ENCODE measurements around the gene ATP6V1G2. TPM values are rescaled to one million over a fixed set of nuclear protein-coding genes. Genes with fewer than 3 reads are reported as not detected.

ATP6V1G2 gene
- polyA plus RNA-seq, 4 donors: 0.81 to 6.3 (median 1.9) TPM

DNA sequence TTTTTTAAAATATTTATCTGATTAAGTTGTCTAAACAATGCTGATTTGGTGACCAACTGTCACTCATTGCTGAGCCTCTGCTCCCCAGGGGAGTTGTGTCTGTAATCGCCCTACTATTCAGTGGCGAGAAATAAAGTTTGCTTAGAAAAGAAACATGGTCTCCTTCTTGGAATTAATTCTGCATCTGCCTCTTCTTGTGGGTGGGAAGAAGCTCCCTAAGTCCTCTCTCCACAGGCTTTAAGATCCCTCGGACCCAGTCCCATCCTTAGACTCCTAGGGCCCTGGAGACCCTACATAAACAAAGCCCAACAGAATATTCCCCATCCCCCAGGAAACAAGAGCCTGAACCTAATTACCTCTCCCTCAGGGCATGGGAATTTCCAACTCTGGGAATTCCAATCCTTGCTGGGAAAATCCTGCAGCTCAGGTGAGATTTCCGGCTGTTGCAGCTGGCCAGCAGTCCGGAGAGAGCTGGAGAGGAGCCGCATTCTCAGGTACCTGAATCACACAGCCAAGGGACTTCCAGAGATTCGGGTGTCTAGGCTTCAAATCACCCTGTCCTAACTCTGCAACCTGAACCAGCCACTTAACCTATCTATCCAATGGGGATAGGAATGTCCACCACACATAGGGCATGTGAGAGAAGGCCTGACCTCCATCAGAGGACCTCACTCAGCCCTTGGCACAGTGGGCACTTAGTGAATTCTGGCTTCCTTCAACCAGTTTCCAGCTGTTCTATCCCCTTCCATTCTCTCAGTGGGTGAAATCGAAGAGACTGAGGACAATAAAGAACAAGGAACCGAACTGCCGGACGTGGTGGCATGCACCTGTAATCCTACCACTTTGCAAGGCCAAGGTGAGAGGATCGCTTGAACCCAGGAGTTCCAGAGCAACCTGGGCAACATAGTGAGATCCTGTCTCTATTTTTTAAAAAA lies 32.0 kb upstream of the ATP6V1G2 start:
- DNase-seq (no peak), FAIRE-seq (no peak)
- Histone ChIP-seq H3K27ac (ENCODE audit: low read depth in 1 of 3, low read length in 2 of 3) (no peak overlapping the region), H3K36me3 (ENCODE audit: control insufficient read depth in 3 of 3, insufficient read depth in 2 of 3, low read depth in 1 of 3, low read length in 3 of 3) (no peaks in the 10 kb centered on the region), H3K4me3 (ENCODE audit: low read depth in 1 of 3, low read length in 3 of 3) (no peak overlapping the region), H3K27me3 (ENCODE audit: control insufficient read depth in 3 of 3, insufficient read depth in 3 of 3, low read length in 3 of 3) (peaks cover 0 to 29% (median 0%) of the 10 kb centered on the region in 3 donors), H3K9me3 (ENCODE audit: control insufficient read depth in 2 of 2, insufficient read depth in 1 of 2, low read depth in 1 of 2, low read length in 1 of 2) (peaks cover 0 to 4% of the 10 kb centered on the region in 2 donors), H3K4me1 (ENCODE audit: control insufficient read depth in 3 of 3, insufficient read depth in 2 of 3, low read depth in 1 of 3, low read length in 2 of 3) (peaks cover 0 to 9% (median 0%) of the 10 kb centered on the region in 3 donors)
- 74 to 78% (median 77%) methylated on average over 12 of the region's 12 CpGs for WGBS, 3 donors

DNA sequence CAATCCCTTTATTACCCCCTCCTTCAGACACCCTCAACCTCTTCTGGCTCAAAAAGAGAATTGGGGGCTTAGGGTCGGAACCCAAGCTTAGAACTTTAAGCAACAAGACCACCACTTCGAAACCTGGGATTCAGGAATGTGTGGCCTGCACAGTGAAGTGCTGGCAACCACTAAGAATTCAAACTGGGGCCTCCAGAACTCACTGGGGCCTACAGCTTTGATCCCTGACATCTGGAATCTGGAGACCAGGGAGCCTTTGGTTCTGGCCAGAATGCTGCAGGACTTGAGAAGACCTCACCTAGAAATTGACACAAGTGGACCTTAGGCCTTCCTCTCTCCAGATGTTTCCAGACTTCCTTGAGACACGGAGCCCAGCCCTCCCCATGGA lies 31.2 kb upstream of the ATP6V1G2 start:
- Histone ChIP-seq H3K27ac (ENCODE audit: low read depth in 1 of 3, low read length in 2 of 3) (no peak overlapping the region), H3K4me1 (ENCODE audit: control insufficient read depth in 3 of 3, insufficient read depth in 2 of 3, low read depth in 1 of 3, low read length in 2 of 3) (peaks cover 0 to 9% (median 0%) of the 10 kb centered on the region in 3 donors), H3K27me3 (ENCODE audit: control insufficient read depth in 3 of 3, insufficient read depth in 3 of 3, low read length in 3 of 3) (peaks cover 0 to 29% (median 0%) of the 10 kb centered on the region in 3 donors), H3K4me3 (ENCODE audit: low read depth in 1 of 3, low read length in 3 of 3) (no peak overlapping the region), H3K36me3 (ENCODE audit: control insufficient read depth in 3 of 3, insufficient read depth in 2 of 3, low read depth in 1 of 3, low read length in 3 of 3) (no peaks in the 10 kb centered on the region), H3K9me3 (ENCODE audit: control insufficient read depth in 2 of 2, insufficient read depth in 1 of 2, low read depth in 1 of 2, low read length in 1 of 2) (peaks cover 0 to 4% of the 10 kb centered on the region in 2 donors)
- DNase-seq: no peak
- WGBS, 3 donors: 81 to 82% (median 82%) methylated on average over 3 of the region's 3 CpGs
- no peak for FAIRE-seq

DNA sequence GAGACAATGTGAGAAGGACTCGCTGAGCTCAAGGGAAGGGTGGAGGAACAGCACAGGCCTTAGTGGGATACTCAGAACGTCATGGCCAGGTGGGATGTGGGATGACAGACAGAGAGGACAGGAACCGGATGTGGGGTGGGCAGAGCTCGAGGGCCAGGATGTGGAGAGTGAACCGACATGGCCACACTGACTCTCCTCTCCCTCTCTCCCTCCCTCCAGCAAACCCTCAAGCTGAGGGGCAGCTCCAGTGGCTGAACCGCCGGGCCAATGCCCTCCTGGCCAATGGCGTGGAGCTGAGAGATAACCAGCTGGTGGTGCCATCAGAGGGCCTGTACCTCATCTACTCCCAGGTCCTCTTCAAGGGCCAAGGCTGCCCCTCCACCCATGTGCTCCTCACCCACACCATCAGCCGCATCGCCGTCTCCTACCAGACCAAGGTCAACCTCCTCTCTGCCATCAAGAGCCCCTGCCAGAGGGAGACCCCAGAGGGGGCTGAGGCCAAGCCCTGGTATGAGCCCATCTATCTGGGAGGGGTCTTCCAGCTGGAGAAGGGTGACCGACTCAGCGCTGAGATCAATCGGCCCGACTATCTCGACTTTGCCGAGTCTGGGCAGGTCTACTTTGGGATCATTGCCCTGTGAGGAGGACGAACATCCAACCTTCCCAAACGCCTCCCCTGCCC lies 30.6 kb upstream of the ATP6V1G2 start:
- DNase-seq: peak in 1 of 2 donors; percentile 57
- WGBS, 3 donors: 75 to 84% (median 81%) methylated on average over 16 to 19 of the region's 19 CpGs

DNA sequence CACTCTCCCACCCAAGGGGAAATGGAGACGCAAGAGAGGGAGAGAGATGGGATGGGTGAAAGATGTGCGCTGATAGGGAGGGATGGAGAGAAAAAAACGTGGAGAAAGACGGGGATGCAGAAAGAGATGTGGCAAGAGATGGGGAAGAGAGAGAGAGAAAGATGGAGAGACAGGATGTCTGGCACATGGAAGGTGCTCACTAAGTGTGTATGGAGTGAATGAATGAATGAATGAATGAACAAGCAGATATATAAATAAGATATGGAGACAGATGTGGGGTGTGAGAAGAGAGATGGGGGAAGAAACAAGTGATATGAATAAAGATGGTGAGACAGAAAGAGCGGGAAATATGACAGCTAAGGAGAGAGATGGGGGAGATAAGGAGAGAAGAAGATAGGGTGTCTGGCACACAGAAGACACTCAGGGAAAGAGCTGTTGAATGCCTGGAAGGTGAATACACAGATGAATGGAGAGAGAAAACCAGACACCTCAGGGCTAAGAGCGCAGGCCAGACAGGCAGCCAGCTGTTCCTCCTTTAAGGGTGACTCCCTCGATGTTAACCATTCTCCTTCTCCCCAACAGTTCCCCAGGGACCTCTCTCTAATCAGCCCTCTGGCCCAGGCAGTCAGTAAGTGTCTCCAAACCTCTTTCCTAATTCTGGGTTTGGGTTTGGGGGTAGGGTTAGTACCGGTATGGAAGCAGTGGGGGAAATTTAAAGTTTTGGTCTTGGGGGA lies 29.7 kb upstream of the ATP6V1G2 start:
- peak overlapping the region in 2 of 3 donors; percentile 45 to 55 for H3K27ac ChIP-seq (ENCODE audit: low read depth in 1 of 3, low read length in 2 of 3)
- DNase-seq: no peak
- 61 to 67% (median 62%) methylated on average over 8 of the region's 8 CpGs for WGBS, 3 donors
- peaks cover 0 to 3% (median 0%) of the 10 kb centered on the region in 3 donors for H3K4me1 ChIP-seq (ENCODE audit: control insufficient read depth in 3 of 3, insufficient read depth in 2 of 3, low read depth in 1 of 3, low read length in 2 of 3)
- H3K27me3 ChIP-seq (ENCODE audit: control insufficient read depth in 3 of 3, insufficient read depth in 3 of 3, low read length in 3 of 3): peaks cover 0 to 21% (median 0%) of the 10 kb centered on the region in 3 donors
- peak overlapping the region in 2 of 3 donors; percentile 19 to 24 for H3K4me3 ChIP-seq (ENCODE audit: low read depth in 1 of 3, low read length in 3 of 3)
- FAIRE-seq: no peak
- H3K36me3 ChIP-seq (ENCODE audit: control insufficient read depth in 3 of 3, insufficient read depth in 2 of 3, low read depth in 1 of 3, low read length in 3 of 3): no peaks in the 10 kb centered on the region
- H3K9me3 ChIP-seq (ENCODE audit: control insufficient read depth in 2 of 2, insufficient read depth in 1 of 2, low read depth in 1 of 2, low read length in 1 of 2): peaks cover 0 to 4% of the 10 kb centered on the region in 2 donors

More for the DNA sequence above, 30.6 kb upstream of the ATP6V1G2 start:
- H3K4me3 ChIP-seq (ENCODE audit: low read depth in 1 of 3, low read length in 3 of 3): peak overlapping the region in 1 of 3 donors; percentile 24
- no peaks in the 10 kb centered on the region for H3K36me3 ChIP-seq (ENCODE audit: control insufficient read depth in 3 of 3, insufficient read depth in 2 of 3, low read depth in 1 of 3, low read length in 3 of 3)
- peak overlapping the region in 1 of 3 donors; percentile 26 for H3K27ac ChIP-seq (ENCODE audit: low read depth in 1 of 3, low read length in 2 of 3)
- no peak for FAIRE-seq
- H3K4me1 ChIP-seq (ENCODE audit: control insufficient read depth in 3 of 3, insufficient read depth in 2 of 3, low read depth in 1 of 3, low read length in 2 of 3): peaks cover 0 to 9% (median 0%) of the 10 kb centered on the region in 3 donors
- H3K27me3 ChIP-seq (ENCODE audit: control insufficient read depth in 3 of 3, insufficient read depth in 3 of 3, low read length in 3 of 3): peaks cover 0 to 28% (median 0%) of the 10 kb centered on the region in 3 donors
- peaks cover 0 to 4% of the 10 kb centered on the region in 2 donors for H3K9me3 ChIP-seq (ENCODE audit: control insufficient read depth in 2 of 2, insufficient read depth in 1 of 2, low read depth in 1 of 2, low read length in 1 of 2)

GRCh38 chr6:31575335-31575901 lies 29.0 kb upstream of the ATP6V1G2 start, which contains the start of gene TNF:
TNF (plus strand) TSS chr6:31575565; CDS start chr6:31575742, 177 bp downstream.
- H3K36me3 ChIP-seq (ENCODE audit: control insufficient read depth in 3 of 3, insufficient read depth in 2 of 3, low read depth in 1 of 3, low read length in 3 of 3): no peaks in the 10 kb centered on the region
- WGBS, 3 donors: 45 to 58% (median 51%) methylated on average over 15 to 19 of the region's 19 CpGs
- H3K4me1 ChIP-seq (ENCODE audit: control insufficient read depth in 3 of 3, insufficient read depth in 2 of 3, low read depth in 1 of 3, low read length in 2 of 3): peaks cover 0 to under 1% (median 0%) of the 10 kb centered on the region in 3 donors
- H3K27me3 ChIP-seq (ENCODE audit: control insufficient read depth in 3 of 3, insufficient read depth in 3 of 3, low read length in 3 of 3): peaks cover 0 to 18% (median 0%) of the 10 kb centered on the region in 3 donors
- no peak for FAIRE-seq
- peak within 1 kb of the TSS in 2 of 3 donors; percentile 45 to 55 for H3K27ac ChIP-seq (ENCODE audit: low read depth in 1 of 3, low read length in 2 of 3)
- H3K9me3 ChIP-seq (ENCODE audit: control insufficient read depth in 2 of 2, insufficient read depth in 1 of 2, low read depth in 1 of 2, low read length in 1 of 2): peaks cover 0 to under 1% of the 10 kb centered on the region in 2 donors
- DNase-seq: peak in 1 of 2 donors; percentile 42
- peak within 1 kb of the TSS in 2 of 3 donors; percentile 19 to 24 for H3K4me3 ChIP-seq (ENCODE audit: low read depth in 1 of 3, low read length in 3 of 3)

DNA sequence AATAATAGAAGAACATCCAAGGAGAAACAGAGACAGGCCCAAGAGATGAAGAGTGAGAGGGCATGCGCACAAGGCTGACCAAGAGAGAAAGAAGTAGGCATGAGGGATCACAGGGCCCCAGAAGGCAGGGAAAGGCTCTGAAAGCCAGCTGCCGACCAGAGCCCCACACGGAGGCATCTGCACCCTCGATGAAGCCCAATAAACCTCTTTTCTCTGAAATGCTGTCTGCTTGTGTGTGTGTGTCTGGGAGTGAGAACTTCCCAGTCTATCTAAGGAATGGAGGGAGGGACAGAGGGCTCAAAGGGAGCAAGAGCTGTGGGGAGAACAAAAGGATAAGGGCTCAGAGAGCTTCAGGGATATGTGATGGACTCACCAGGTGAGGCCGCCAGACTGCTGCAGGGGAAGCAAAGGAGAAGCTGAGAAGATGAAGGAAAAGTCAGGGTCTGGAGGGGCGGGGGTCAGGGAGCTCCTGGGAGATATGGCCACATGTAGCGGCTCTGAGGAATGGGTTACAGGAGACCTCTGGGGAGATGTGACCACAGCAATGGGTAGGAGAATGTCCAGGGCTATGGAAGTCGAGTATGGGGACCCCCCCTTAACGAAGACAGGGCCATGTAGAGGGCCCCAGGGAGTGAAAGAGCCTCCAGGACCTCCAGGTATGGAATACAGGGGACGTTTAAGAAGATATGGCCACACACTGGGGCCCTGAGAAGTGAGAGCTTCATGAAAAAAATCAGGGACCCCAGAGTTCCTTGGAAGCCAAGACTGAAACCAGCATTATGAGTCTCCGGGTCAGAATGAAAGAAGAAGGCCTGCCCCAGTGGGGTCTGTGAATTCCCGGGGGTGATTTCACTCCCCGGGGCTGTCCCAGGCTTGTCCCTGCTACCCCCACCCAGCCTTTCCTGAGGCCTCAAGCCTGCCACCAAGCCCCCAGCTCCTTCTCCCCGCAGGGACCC lies 28.0 kb upstream of the ATP6V1G2 start:
- H3K9me3 ChIP-seq (ENCODE audit: control insufficient read depth in 2 of 2, insufficient read depth in 1 of 2, low read depth in 1 of 2, low read length in 1 of 2): no peaks in the 10 kb centered on the region
- DNase-seq (no peak), FAIRE-seq (no peak)
- H3K36me3 ChIP-seq (ENCODE audit: control insufficient read depth in 3 of 3, insufficient read depth in 2 of 3, low read depth in 1 of 3, low read length in 3 of 3): no peaks in the 10 kb centered on the region
- peak overlapping the region in 1 of 3 donors; percentile 55 for H3K27ac ChIP-seq (ENCODE audit: low read depth in 1 of 3, low read length in 2 of 3)
- H3K4me1 ChIP-seq (ENCODE audit: control insufficient read depth in 3 of 3, insufficient read depth in 2 of 3, low read depth in 1 of 3, low read length in 2 of 3): no peaks in the 10 kb centered on the region
- H3K4me3 ChIP-seq (ENCODE audit: low read depth in 1 of 3, low read length in 3 of 3): no peak overlapping the region
- WGBS, 3 donors: 72 to 80% (median 77%) methylated on average over 14 of the region's 14 CpGs
- H3K27me3 ChIP-seq (ENCODE audit: control insufficient read depth in 3 of 3, insufficient read depth in 3 of 3, low read length in 3 of 3): peaks cover 0 to 18% (median 0%) of the 10 kb centered on the region in 3 donors
